Gastroesophageal sphincter (tissue), 4 donors: ENCODE measurements around the gene RASIP1. TPM values are rescaled to one million over a fixed set of nuclear protein-coding genes. Genes with fewer than 3 reads are reported as not detected.
"Not testable (repeated sequence)": the region's sequence is repeated elsewhere in the genome, so short reads cannot be mapped to it uniquely, and the experiment has no call there.

ENCODE experiments used
- ATAC-seq: fragments of 150-250 bp; one replicate; pipeline ENCODE4 v1.9.1; 2016; ENCODE audit warnings: mild to moderate bottlenecking, moderate library complexity
- H3K27ac ChIP-seq, 4 donors: fragments of 200-600 bp; sonication (generic) in 3 of 4; 1 replicate in 3 of 4; 2 replicates in 1 of 4; pipeline ENCODE4 v1.5.1; 2016 to 2019
- H3K27me3 ChIP-seq: fragments of 200-600 bp; sonication (generic); one replicate; pipeline ENCODE4 v1.5.1; 2019
- H3K36me3 ChIP-seq, 2 donors: fragments of 200-600 bp; sonication (generic); one replicate each; pipeline ENCODE4 v1.5.1; 2019; ENCODE audit warnings: control low read depth in 1 of 2
- H3K4me1 ChIP-seq, 3 donors: fragments of 200-600 bp; sonication (generic); 1 replicate in 2 of 3; 2 replicates in 1 of 3; pipeline ENCODE4 v1.5.1; 2016 to 2019; ENCODE audit warnings: control low read depth in 2 of 3
- H3K4me3 ChIP-seq, 2 donors: fragments of 200-600 bp; sonication (generic); one replicate each; pipeline ENCODE4 v1.5.1; 2019; ENCODE audit warnings: mild to moderate bottlenecking in 1 of 2, moderate library complexity in 1 of 2
- H3K9me3 ChIP-seq, 3 donors: fragments of 200-600 bp; sonication (generic); one replicate each; pipeline ENCODE4 v1.5.1; 2017 to 2019; ENCODE audit warnings: control low read depth in 2 of 3
- CTCF ChIP-seq, 4 experiments: fragments of 200-600 bp in 2 of 4; fragments of 450-650 bp in 2 of 4; sonication (generic) in 1 of 4; IDR thresholded peaks; one replicate each; pipeline ENCODE4 v1.5.1; 2017 to 2019; ENCODE audit warnings: antibody characterized with exemption in 4 of 4, mild to moderate bottlenecking in 2 of 4, moderate library complexity in 2 of 4
- EP300 ChIP-seq: sonication (generic); formaldehyde crosslinking; IDR thresholded peaks from one replicate; pipeline ENCODE4 v1.6.1; 2017; ENCODE audit warnings: antibody characterized with exemption, mild to moderate bottlenecking
- POLR2A ChIP-seq, 2 donors: fragments of 450-650 bp; IDR thresholded peaks; one replicate each; pipeline ENCODE4 v1.6.1; 2017; ENCODE audit warnings: antibody characterized with exemption in 2 of 2, mild to moderate bottlenecking in 2 of 2, moderate library complexity in 1 of 2
- POLR2AphosphoS5 ChIP-seq: sonication (generic); formaldehyde crosslinking; IDR thresholded peaks from one replicate; pipeline ENCODE4 v1.6.1; 2017; ENCODE audit warnings: antibody characterized with exemption
- WGBS, 2 donors: methylation state at CpG; one replicate each; pipeline ENCODE4 v1.1.5; 2018; ENCODE audit warnings: low coverage in 1 of 2; 5-methylcytosine and 5-hydroxymethylcytosine counted together
- total RNA-seq, 4 donors: library from RNA; depleted of rRNA; stranded (reverse); fragments of >200 nt; gene quantifications; one replicate each; pipeline ENCODE4 v1.1.0, GENCODE V29; 2016

The RASIP1 gene
- total RNA-seq: 10 to 100 TPM in 3 of 4 donors, 1 to 10 TPM in 1; 9.8 to 16.4 (median 10.3) TPM

GRCh38 chr19:48740164-48740972, at the start of gene RASIP1:
RASIP1 (minus strand) TSS chr19:48740610; CDS start chr19:48740282, 328 bp downstream.
- peak within 1 kb of the TSS in 3 of 4 donors; percentile 49 to 80 (median 73) for H3K27ac ChIP-seq
- no peaks in the 10 kb centered on the region for H3K36me3 ChIP-seq
- peak; percentile 23 for ATAC-seq
- WGBS, 2 donors: 64% methylated on average over 6 of the region's 27 CpGs; no CpG with 5 or more reads in 1 of the 2 donors
- peak; percentile 27 for TF ChIP-seq POLR2AphosphoS5
- no peak for TF ChIP-seq CTCF (IDR thresholded peaks at IDR 0.05)
- TF ChIP-seq EP300: no peak
- peak in 1 of 2 donors; percentile 16 for TF ChIP-seq POLR2A (IDR thresholded peaks at IDR 0.05)
- H3K4me3 ChIP-seq: peak within 1 kb of the TSS; percentile 27 to 62
- peaks cover 0 to 34% (median 0%) of the 10 kb centered on the region in 3 donors for H3K4me1 ChIP-seq
- peaks cover 6% of the 10 kb centered on the region for H3K27me3 ChIP-seq
- no peaks in the 10 kb centered on the region for H3K9me3 ChIP-seq

GRCh38 chr19:48787331-48787730, 46.9 kb upstream of the RASIP1 start:
- not testable (repeated sequence) for H3K36me3 ChIP-seq, H3K4me1 ChIP-seq, H3K4me3 ChIP-seq, ATAC-seq, H3K27ac ChIP-seq, H3K27me3 ChIP-seq, H3K9me3 ChIP-seq
- 58 to 75% methylated on average over 4 to 7 of the region's 9 CpGs for WGBS, 2 donors

- H3K4me3 ChIP-seq, H3K27ac ChIP-seq, H3K9me3 ChIP-seq, H3K36me3 ChIP-seq, ATAC-seq, H3K27me3 ChIP-seq: not testable (repeated sequence)
- peaks cover 0 to 14% (median 4%) of the 10 kb centered on the region in 3 donors for H3K4me1 ChIP-seq
- WGBS, 2 donors: 86 to 90% methylated on average over 3 to 5 of the region's 7 CpGs
Measured at GRCh38 chr19:48786422-48786821, 46.0 kb upstream of the RASIP1 start.

- 65 to 74% methylated on average over 5 of the region's 5 CpGs for WGBS, 2 donors
- TF ChIP-seq POLR2AphosphoS5: no peak
- TF ChIP-seq EP300: no peak
- TF ChIP-seq POLR2A (IDR thresholded peaks at IDR 0.05): no peak
- TF ChIP-seq CTCF (IDR thresholded peaks at IDR 0.05): no peak
Measured at GRCh38 chr19:48784527-48784926, 44.1 kb upstream of the RASIP1 start.

GRCh38 chr19:48780631-48781391, 40.4 kb upstream of the RASIP1 start:
- no peak overlapping the region for H3K4me3 ChIP-seq
- TF ChIP-seq EP300 (no peak), POLR2AphosphoS5 (no peak)
- peak overlapping the region in 2 of 4 donors; percentile 43 to 57 for H3K27ac ChIP-seq
- H3K27me3 ChIP-seq: no peaks in the 10 kb centered on the region
- H3K4me1 ChIP-seq: peaks cover 0 to 14% (median 7%) of the 10 kb centered on the region in 3 donors
- 49 to 72% methylated on average over 9 to 14 of the region's 14 CpGs for WGBS, 2 donors
- H3K36me3 ChIP-seq: no peaks in the 10 kb centered on the region
- ATAC-seq: no peak
- no peaks in the 10 kb centered on the region for H3K9me3 ChIP-seq

More at GRCh38 chr19:48784527-48784926, 44.1 kb upstream of the RASIP1 start:
- no peak for ATAC-seq
- H3K4me3 ChIP-seq: no peak overlapping the region
- peaks cover 0 to 14% (median 7%) of the 10 kb centered on the region in 3 donors for H3K4me1 ChIP-seq
- no peaks in the 10 kb centered on the region for H3K36me3 ChIP-seq
- H3K27me3 ChIP-seq: no peaks in the 10 kb centered on the region
- H3K9me3 ChIP-seq: no peaks in the 10 kb centered on the region
- H3K27ac ChIP-seq: no peak overlapping the region

GRCh38 chr19:48779636-48780035, 39.2 kb upstream of the RASIP1 start:
- Histone ChIP-seq H3K27ac (no peak overlapping the region), H3K4me1 (peaks cover 0 to 14% (median 7%) of the 10 kb centered on the region in 3 donors), H3K9me3 (no peaks in the 10 kb centered on the region), H3K4me3 (no peak overlapping the region), H3K36me3 (no peaks in the 10 kb centered on the region), H3K27me3 (no peaks in the 10 kb centered on the region)
- no peak for TF ChIP-seq POLR2A (IDR thresholded peaks at IDR 0.05)
- no peak for TF ChIP-seq POLR2AphosphoS5
- ATAC-seq: no peak
- WGBS, 2 donors: 56 to 67% methylated on average over 1 of the region's 1 CpG
